Liver (tissue), 3 donors: Measurements from ENCODE around the gene ENTPD1.
"Not testable (repeated sequence)": the region's sequence is repeated elsewhere in the genome, so short reads cannot be mapped to it uniquely, and the experiment has no call there.

Experiments used
- ATF3 ChIP-seq: IDR thresholded peaks from 2 replicates; pipeline ENCODE4 v1.6.1; 2016; ENCODE audit warnings: antibody characterized with exemption
- CTCF ChIP-seq: fragments of 150-350 bp; IDR thresholded peaks from 2 replicates; pipeline ENCODE4 v1.5.1; 2017; ENCODE audit warnings: improper control_type of control experiment, low read depth, low read length; ENCODE audit not compliant: missing input control
- MAX ChIP-seq: IDR thresholded peaks from 2 replicates; pipeline ENCODE4 v1.6.1; 2016; ENCODE audit warnings: antibody characterized with exemption
- donor health status: healthy.
- donor health status: healthy.

- not testable (repeated sequence) for TF ChIP-seq CTCF, MAX, ATF3
Measured at GRCh38 chr10:95800286-95800685, 44.3 kb downstream of the ENTPD1 start.
